Hepatocyte (in vitro differentiated cells): ENCODE data around the gene CADPS2. TPM values are rescaled to one million over a fixed set of nuclear protein-coding genes. Genes with fewer than 3 reads are reported as not detected.

Experiments
- DNase-seq: peaks from one replicate; pipeline ENCODE4 v3.0.0-alpha.2; 2016; ENCODE audit warnings: low spot score
- H2AFZ ChIP-seq: fragments of 200-600 bp; sonication (generic); 2 replicates; pipeline ENCODE4 v1.6.0; 2016; ENCODE audit warnings: antibody characterized with exemption, mild to moderate bottlenecking
- H3K27ac ChIP-seq: fragments of 200-600 bp; sonication (generic); 2 replicates; pipeline ENCODE4 v1.5.1; 2016; ENCODE audit warnings: mild to moderate bottlenecking
- H3K27me3 ChIP-seq: fragments of 200-600 bp; sonication (generic); 2 replicates; pipeline ENCODE4 v1.6.1; 2016
- H3K36me3 ChIP-seq: fragments of 200-600 bp; sonication (generic); replicated peaks from 2 replicates; pipeline ENCODE4 v1.5.1; 2016; ENCODE audit warnings: low read depth; ENCODE audit not compliant: insufficient read depth
- H3K4me1 ChIP-seq: fragments of 200-600 bp; sonication (generic); 2 replicates; pipeline ENCODE4 v1.5.1; 2016; ENCODE audit warnings: mild to moderate bottlenecking, moderate library complexity; ENCODE audit not compliant: insufficient read depth
- H3K4me2 ChIP-seq: fragments of 200-600 bp; sonication (generic); 2 replicates; pipeline ENCODE4 v1.6.0; 2016
- H3K4me3 ChIP-seq: fragments of 200-600 bp; sonication (generic); 2 replicates; pipeline ENCODE4 v1.5.1; 2016; ENCODE audit warnings: mild to moderate bottlenecking
- H3K79me2 ChIP-seq: fragments of 200-600 bp; sonication (generic); 2 replicates; pipeline ENCODE4 v1.6.0; 2017; ENCODE audit warnings: mild to moderate bottlenecking
- H3K9me2 ChIP-seq: fragments of 200-600 bp; sonication (generic); replicated peaks from 2 replicates; pipeline ENCODE4 v1.6.0; 2017; ENCODE audit warnings: mild to moderate bottlenecking; ENCODE audit not compliant: insufficient read depth
- H3K9me3 ChIP-seq: fragments of 200-600 bp; sonication (generic); 2 replicates; pipeline ENCODE4 v1.5.1; 2016; ENCODE audit warnings: low read depth, mild to moderate bottlenecking
- H4K20me1 ChIP-seq: fragments of 200-600 bp; sonication (generic); 2 replicates; pipeline ENCODE4 v1.6.0; 2016; ENCODE audit warnings: mild to moderate bottlenecking; ENCODE audit not compliant: insufficient read depth, poor library complexity, severe bottlenecking
- EZH2 ChIP-seq: fragments of 200-600 bp; sonication (generic); IDR thresholded peaks from 2 replicates; pipeline ENCODE4 v1.6.1; 2016; ENCODE audit warnings: antibody characterized with exemption, mild to moderate bottlenecking, borderline replicate concordance
- EZH2phosphoT487 ChIP-seq: fragments of 200-600 bp; sonication (generic); IDR thresholded peaks from one replicate; pipeline ENCODE4 v1.6.1; 2018; ENCODE audit warnings: antibody characterized with exemption, mild to moderate bottlenecking, low read depth, moderate library complexity; ENCODE audit not compliant: unreplicated experiment, severe bottlenecking
- WGBS: methylation state at CpG from one replicate; pipeline ENCODE4 v1.1.6; 2016; ENCODE audit warnings: low lambda C conversion rate; ENCODE audit errors: missing lambda C conversion rate; 5-methylcytosine and 5-hydroxymethylcytosine counted together
- polyA plus RNA-seq: library from polyadenylated mRNA; unstranded; fragments of >200 nt; fragmentation: Nextera tagmentation; extraction: Ambion mirVana; gene quantifications from 2 replicates; pipeline ENCODE4 v1.2.1, GENCODE V29; 2016
- total RNA-seq: library from RNA; depleted of rRNA; stranded (reverse); fragments of >200 nt; gene quantifications from 2 replicates; pipeline ENCODE4 v1.2.3, GENCODE V29; 2014
- TF ChIP-seq, protein P1 (sequence below): fragments of 200-600 bp; sonication (generic); IDR thresholded peaks from 2 replicates; pipeline ENCODE4 v1.5.1; 2016; ENCODE audit warnings: antibody characterized with exemption, mild to moderate bottlenecking; ENCODE audit not compliant: poor library complexity

The CADPS2 gene
- total and polyA plus RNA-seq, 2 experiments from 2014 or later: 15.7 to 37.4 TPM

DNA sequence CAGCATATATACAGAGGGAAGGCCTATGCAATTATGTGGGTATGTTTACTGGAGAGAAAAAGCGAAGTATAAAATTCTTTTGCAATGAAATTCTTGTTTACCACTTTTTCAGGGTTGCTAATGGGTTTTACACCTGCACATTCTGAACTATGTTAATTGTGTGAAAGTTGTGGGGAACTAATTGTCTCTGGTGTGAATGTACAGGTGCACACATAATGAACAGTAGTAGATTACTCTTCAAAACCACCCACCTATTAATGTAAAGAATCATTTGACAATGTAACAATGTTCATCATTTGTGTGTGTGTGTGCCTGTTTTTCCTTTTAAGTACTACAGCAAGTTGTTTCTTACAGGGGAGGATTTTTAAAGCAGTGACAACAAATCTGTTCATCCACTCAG lies 501.7 kb downstream of the CADPS2 start:
- TF ChIP-seq, protein P1, sequence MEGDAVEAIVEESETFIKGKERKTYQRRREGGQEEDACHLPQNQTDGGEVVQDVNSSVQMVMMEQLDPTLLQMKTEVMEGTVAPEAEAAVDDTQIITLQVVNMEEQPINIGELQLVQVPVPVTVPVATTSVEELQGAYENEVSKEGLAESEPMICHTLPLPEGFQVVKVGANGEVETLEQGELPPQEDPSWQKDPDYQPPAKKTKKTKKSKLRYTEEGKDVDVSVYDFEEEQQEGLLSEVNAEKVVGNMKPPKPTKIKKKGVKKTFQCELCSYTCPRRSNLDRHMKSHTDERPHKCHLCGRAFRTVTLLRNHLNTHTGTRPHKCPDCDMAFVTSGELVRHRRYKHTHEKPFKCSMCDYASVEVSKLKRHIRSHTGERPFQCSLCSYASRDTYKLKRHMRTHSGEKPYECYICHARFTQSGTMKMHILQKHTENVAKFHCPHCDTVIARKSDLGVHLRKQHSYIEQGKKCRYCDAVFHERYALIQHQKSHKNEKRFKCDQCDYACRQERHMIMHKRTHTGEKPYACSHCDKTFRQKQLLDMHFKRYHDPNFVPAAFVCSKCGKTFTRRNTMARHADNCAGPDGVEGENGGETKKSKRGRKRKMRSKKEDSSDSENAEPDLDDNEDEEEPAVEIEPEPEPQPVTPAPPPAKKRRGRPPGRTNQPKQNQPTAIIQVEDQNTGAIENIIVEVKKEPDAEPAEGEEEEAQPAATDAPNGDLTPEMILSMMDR: no peak
- TF ChIP-seq EZH2: no peak
- no peak for TF ChIP-seq EZH2phosphoT487
- H3K4me1 ChIP-seq: no peaks in the 10 kb centered on the region
- H3K36me3 ChIP-seq: no peaks in the 10 kb centered on the region
- no peak overlapping the region for H3K4me2 ChIP-seq
- no peaks in the 10 kb centered on the region for H3K9me3 ChIP-seq
- H3K4me3 ChIP-seq: no peak overlapping the region
- 88% methylated on average over 1 of the region's 1 CpG for WGBS
- H3K27me3 ChIP-seq: no peaks in the 10 kb centered on the region
- no peaks in the 10 kb centered on the region for H4K20me1 ChIP-seq
- DNase-seq: no peak
- no peak overlapping the region for H3K27ac ChIP-seq
- H3K9me2 ChIP-seq: no peaks in the 10 kb centered on the region
- H2AFZ ChIP-seq: no peak overlapping the region
- H3K79me2 ChIP-seq: no peaks in the 10 kb centered on the region

DNA sequence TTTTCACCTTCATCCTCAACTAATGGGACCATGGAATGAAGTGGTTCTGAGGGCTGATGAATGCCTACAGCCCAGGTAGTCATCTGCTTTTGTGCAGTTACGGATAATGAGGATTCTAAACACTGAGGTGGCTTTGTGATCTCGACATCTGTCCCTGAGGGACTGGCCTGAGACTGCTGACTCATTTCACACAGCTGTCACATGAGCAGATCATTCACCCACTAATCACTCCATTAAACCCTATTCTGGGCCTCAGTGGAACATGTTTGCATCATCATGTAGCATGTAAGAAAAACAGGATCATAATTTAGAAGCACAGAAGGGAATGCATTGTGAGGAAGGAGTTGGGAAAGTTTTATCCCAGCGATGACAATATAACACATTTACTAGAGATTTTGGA lies 502.3 kb downstream of the CADPS2 start:
- Histone ChIP-seq H3K9me2 (no peaks in the 10 kb centered on the region), H3K79me2 (no peaks in the 10 kb centered on the region), H3K27ac (no peak overlapping the region), H3K4me3 (no peak overlapping the region), H2AFZ (no peak overlapping the region), H3K36me3 (no peaks in the 10 kb centered on the region), H3K4me1 (no peaks in the 10 kb centered on the region), H4K20me1 (no peaks in the 10 kb centered on the region), H3K9me3 (no peaks in the 10 kb centered on the region), H3K4me2 (no peak overlapping the region), H3K27me3 (no peaks in the 10 kb centered on the region)
- WGBS: 82% methylated on average over 3 of the region's 3 CpGs
- TF ChIP-seq, protein P1: no peak
- no peak for TF ChIP-seq EZH2
- no peak for TF ChIP-seq EZH2phosphoT487
- no peak for DNase-seq

DNA sequence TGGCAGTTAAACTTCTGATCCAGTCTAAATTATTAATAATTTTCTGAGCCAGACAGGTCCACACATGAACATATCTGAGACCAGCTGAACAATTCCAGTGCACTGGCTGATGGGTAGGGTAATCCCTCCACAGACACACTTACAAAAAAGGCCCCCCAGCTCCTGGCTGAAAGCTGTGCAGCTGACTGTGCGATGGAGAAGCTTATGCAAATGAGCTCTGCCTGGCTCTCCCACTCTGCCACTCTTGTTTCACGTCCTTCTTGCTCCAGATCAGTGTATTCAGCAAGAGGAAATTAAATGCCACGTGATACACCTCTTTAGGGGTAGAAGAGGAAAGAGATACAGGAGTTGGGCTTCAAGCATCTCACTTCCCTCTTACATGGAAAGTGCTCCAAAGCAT lies 505.3 kb downstream of the CADPS2 start:
- H3K27me3 ChIP-seq: no peaks in the 10 kb centered on the region
- no peak for DNase-seq
- H3K79me2 ChIP-seq: no peaks in the 10 kb centered on the region
- no peaks in the 10 kb centered on the region for H4K20me1 ChIP-seq
- H3K9me3 ChIP-seq: no peaks in the 10 kb centered on the region
- no peak overlapping the region for H3K4me3 ChIP-seq
- H3K4me1 ChIP-seq: no peaks in the 10 kb centered on the region
- H3K4me2 ChIP-seq: no peak overlapping the region
- TF ChIP-seq, protein P1: no peak
- no peaks in the 10 kb centered on the region for H3K36me3 ChIP-seq
- H3K27ac ChIP-seq: no peak overlapping the region
- WGBS: 36% methylated on average over 3 of the region's 3 CpGs
- H3K9me2 ChIP-seq: no peaks in the 10 kb centered on the region
- no peak overlapping the region for H2AFZ ChIP-seq

DNA sequence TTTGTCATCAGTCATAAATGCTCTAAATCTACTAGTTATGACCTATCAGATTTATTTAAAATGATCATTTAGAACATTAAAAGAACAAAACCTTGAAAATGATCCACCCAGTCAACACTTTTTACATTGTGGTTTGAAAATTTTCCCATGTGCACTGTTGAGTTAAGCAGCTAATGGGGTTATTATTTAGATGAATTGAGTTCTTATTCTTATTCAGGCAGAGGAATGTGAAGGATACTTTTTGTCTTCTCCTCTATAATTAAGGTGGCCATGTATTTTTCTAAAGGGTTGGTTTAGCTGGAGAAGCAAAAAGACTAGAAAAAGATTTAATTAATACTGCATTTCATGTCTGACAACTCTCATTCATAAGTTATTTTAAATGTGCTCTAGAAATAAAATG lies 506.8 kb downstream of the CADPS2 start:
- Histone ChIP-seq H3K27me3 (no peaks in the 10 kb centered on the region), H3K4me2 (no peak overlapping the region), H3K9me2 (no peaks in the 10 kb centered on the region), H3K79me2 (no peaks in the 10 kb centered on the region), H3K4me3 (no peak overlapping the region), H3K27ac (no peak overlapping the region), H3K4me1 (no peaks in the 10 kb centered on the region), H3K36me3 (no peaks in the 10 kb centered on the region), H4K20me1 (no peaks in the 10 kb centered on the region), H3K9me3 (no peaks in the 10 kb centered on the region), H2AFZ (no peak overlapping the region)
- DNase-seq: no peak
- TF ChIP-seq EZH2: no peak
